ENCODE results near the gene SYT15B. TPM values are rescaled to one million over a fixed set of nuclear protein-coding genes. Genes with fewer than 3 reads are reported as not detected.
A peak's percentile ranks its signal among the peaks of the same experiment; 100 is the strongest.
"Not testable (repeated sequence)": the region's sequence is repeated elsewhere in the genome, so short reads cannot be mapped to it uniquely, and the experiment has no call there.

SYT15B gene
- total RNA-seq (2014; rRNA removed; shearing (Covaris generic)) = 0.05 TPM in 1 of 2 replicates, not detected in the other

DNA sequence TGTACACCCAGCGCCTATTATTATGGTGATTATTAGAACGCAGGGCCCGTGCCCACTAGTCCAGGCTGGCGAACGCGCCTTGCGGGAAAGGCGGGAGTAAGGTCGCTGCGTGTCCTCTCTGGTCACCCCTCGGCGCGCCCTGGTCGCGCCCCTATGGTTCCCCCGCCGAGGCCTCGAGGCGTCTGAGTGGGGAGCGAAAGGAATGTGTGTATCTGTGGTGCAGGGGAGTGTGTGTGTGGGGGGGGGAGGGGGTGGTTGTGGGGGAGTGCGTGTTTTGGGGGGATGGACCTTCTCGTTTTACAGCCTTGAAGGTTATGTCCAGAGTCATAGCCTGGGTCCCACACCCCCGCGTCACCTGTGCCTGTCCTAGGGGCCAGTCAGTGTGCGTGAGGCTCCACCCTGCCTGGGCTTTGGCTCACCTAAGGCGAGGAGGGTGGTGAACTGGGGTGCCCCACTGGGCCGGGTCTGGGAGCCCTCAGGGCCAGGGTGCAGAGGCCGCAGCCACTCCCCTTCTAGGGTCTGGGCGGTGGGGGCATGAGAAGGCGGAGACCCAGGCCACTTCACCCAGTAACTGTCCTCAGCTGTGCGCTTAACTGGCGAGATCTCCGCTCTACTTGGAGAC, at the start of gene SYT15B:
SYT15B (minus strand) TSS at position 39 of the 622 bp plus-strand sequence. CDS start 952 bp downstream, outside the sequence.
- DNase-seq (ENCODE audit: low read depth) = not testable (repeated sequence)

- not testable (repeated sequence) for DNase-seq (ENCODE audit: low read depth)
Observed at GRCh38 chr10:47779590-47779989, 16.2 kb upstream of the SYT15B start.

DNA sequence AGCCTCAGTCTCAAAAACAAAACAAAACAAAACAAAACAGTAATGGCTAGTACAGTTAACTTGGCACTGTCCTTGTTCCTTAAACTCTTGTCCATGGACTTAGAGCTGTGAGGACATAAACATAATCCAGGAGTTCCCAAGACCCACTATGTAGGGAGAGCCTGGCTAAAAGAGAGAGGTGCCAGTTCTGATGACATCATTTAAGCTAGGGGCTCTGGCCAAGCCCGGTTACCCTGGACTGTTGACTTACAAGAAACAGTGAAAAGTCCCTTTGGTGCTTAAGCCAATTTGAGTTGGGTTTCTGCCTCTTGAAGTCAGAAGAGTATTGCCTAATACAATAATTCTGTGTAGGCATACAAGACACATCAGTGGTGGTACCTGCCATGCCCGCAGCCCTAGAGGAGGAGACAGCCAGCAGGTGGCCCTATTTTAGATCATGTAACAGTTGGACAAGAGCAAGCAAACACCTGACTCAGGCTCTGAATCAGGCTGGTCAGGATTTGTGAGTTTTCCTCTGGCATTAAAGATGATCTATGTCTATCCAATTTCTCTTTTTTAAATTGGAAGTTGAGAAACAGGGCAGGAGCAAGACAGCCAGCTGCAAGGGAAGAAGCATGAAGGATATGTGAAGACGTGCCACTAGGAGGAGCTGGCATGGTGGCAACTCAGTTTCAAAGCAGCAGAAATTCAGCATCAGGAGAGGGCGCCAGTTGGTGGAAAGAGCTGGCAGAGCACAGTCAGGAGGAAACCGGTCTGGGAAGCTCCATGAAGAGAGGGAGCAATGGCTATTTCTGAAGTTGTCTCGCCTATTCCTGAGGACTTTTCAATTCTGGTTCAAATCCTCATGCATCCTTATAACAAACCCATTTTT, 12.2 kb upstream of the SYT15B start:
- peak; percentile 65 for DNase-seq (ENCODE audit: low read depth)

GRCh38 chr10:47770745-47771144, 7.4 kb upstream of the SYT15B start:
- DNase-seq (ENCODE audit: low read depth) = not testable (repeated sequence)

DNA sequence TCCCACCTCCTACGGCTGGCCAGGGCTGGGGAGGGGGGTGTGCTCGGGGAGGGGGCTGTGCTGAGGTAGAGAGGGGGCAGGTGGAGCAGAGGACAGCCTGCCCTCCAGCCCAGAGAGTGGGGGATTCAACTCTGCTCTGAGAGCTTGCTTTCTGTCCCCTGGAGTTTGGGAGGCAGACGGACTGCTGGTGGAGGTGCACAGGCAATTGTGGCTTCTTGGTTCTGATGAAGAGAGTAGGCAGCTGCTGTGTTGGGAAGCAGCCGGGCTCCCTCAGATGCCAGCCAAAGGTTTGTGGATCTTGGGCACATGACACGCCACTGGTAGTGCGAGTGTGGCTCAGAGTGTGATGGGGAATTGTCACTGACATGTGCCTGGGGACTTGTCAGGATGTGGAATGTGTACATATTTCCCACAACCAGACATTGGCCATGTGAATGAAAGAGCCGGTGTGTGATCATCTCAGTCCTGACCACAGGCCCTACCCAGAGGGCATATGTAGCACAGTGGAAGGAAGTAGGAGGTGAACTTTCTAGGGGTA, 5.3 kb upstream of the SYT15B start:
- peak; percentile 18 for DNase-seq (ENCODE audit: low read depth)

DNA sequence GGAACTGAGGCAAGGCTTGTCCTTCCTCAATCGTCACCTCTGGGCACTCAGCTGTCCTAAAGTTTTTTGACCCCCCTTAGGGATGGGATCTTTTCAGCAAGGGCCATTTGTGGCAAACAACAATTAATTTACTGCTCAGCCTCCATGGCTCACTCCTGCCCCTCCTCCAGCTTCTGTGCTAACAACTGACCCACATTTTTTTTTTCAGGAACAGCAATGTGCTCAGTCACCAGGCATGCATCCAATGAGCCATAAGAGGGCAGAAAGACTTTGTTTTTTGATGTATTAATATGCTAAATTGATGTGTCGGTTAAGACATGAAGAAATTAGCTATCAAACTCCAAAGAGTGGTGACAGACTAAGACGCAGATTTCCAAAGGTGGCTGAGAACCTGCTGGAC, 4.7 kb upstream of the SYT15B start:
- peak; percentile 61 for DNase-seq (ENCODE audit: low read depth)

DNA sequence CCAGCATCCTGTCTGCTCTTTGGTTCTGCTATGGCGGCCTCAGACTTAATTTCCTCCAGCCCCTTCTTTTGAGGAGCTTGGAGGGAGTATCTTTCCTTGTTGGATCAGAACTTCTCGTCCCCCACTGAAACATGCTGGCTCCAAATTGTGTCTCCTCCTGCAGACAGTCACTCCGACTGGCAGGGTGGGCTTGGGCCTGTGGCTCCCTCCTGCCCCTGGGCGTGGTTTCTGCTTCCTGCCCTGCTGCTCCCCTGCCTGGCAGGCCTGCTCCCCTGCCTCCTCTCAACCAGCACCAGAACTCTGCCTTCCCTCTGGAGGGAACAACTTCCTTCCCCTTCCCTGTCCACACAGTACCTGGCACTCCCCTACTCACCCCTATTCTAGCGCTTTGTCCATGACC, 3.8 kb upstream of the SYT15B start:
- not testable (repeated sequence) for DNase-seq (ENCODE audit: low read depth)

GRCh38 chr10:47765232-47765631, 1.8 kb upstream of the SYT15B start:
- DNase-seq (ENCODE audit: low read depth) = not testable (repeated sequence)

DNA sequence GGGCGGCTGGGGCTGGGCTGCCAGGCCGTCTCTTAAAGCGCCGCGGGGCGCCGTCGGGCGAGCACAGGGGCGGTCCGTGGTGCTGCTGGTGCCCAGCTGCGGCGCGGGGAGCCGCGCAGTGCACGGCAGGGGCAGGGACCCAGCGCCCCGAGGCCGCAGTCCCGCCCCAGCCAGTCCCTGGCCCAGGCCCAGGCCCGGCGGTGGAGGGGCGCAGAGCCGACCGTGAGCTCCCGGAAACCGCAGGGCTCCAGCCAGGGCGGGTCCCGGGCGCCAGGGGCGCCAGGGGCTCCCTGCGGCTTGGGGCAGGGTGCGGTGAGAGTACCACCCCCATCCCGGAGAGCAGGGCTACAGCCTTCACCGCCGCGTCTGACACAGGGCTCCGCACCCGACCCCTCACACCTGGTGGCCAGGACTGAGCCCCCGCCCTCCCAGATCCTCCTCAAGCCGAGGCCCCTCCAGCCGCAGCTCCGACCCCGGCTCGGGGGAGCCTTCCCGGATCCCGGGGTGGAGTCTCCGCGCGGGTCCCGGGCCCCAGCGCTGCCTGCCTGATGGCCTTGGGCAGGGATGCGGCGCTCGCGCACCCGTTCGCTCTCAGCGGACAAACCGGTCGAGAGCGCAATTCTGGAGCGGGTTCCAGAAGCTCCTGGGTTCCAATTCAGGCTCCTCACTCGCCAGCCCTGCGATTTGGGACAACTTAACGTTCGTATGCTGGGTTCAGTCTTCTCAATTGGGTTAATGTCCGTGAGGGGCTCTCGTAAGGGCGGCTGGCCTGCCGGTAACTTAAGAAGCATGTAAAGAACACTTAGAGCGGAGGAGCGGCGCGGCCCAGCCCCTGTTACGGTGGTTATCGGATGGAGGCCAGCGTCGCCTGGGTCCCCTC, 478 bp downstream of the SYT15B start:
- not testable (repeated sequence) for DNase-seq (ENCODE audit: low read depth)

DNA sequence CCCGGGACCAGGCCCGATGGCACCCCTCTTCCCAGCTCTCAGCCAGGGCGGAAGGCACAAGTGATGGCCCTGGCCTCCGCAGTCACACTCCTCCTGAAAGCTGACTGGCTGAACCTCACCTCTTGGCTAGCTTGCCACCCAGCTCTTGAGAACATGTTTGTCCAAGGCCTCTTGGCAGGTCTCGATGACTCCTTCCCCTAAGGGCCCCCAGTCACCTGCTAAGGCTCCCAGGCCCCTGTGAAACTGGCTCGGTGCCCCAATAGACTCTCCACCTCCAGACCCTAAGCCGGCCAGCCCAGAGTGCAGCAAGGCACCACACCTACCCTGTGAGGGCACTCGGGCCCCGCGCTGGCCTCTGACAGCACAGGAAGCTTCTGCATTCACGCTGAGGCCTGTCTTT, 4.5 kb downstream of the SYT15B start:
- DNase-seq (ENCODE audit: low read depth) = not testable (repeated sequence)

GRCh38 chr10:47756169-47756568, 7.2 kb downstream of the SYT15B start:
- DNase-seq (ENCODE audit: low read depth) = not testable (repeated sequence)

DNA sequence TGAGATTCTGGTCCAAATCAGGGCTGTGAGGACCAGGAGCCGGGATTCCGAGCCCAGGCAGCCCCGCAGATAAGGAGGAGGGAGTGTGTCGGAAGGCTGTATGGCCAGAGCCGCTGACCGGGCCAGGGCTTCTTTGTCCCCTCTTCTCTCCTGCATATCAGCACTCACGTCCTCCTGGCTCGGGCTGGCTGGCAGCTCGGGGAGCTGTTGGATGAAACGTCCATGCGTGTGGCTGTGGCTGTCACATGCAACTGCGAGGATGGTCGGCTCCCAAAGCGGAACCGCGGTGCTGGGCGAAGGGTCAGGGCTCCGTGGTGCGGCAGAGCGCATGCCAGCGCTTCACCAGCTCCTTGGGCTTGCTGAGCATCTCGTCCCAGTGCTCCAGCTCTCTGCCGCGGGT, 9.5 kb downstream of the SYT15B start:
- DNase-seq (ENCODE audit: low read depth) = not testable (repeated sequence)

GRCh38 chr10:47753176-47753575, 10.2 kb downstream of the SYT15B start:
- DNase-seq (ENCODE audit: low read depth) = not testable (repeated sequence)

- not testable (repeated sequence) for DNase-seq (ENCODE audit: low read depth)
Observed at GRCh38 chr10:47751821-47752220, 11.6 kb downstream of the SYT15B start.

DNA sequence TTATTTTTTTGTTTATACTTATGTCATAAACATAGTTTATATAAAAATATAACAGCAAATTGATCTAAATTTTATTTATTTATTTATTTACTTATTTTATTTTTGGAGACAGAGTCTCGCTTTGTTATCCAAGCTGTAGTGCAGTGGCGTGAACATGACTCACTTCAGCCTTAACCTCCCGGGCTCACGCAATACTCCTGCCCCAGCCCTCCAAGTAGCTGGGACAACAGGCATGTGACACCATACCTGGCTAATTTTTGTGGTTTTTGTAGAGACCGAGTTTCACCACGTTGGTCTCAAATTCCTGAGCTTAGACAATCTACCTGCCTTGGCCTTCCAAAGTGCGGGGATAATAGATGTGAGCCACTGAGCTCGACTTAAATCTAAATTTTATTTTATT, 13.0 kb downstream of the SYT15B start:
- not testable (repeated sequence) for DNase-seq (ENCODE audit: low read depth)

DNA sequence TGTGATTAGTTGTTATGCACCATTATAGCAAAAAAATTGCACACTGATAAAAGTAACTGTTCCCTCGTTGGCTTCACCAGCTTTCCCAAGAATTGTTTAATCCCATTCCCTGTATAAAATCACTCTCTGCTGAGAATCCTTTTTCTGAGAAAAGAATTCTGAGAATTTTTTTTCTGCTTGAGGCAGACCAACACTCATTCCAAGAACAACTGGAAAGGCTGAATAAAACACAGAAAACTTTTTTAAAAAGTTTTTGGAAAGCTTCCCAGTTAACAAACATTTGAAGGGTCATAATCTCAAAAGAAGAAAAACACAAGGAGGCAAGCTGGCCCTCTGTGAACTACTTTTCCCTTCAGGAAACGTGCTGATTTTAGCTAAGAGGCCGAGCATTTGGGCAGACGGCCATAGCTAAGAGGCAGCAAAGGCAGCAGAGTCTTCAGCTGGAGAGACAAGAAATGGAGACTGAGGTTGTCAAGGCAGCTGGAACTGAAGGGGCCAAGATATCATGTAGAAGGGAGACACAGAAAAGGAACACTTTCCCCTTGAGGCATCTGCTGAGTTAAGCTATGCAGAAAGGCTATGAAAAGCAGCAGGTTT, 16.5 kb downstream of the SYT15B start:
- peak; percentile 0 for DNase-seq (ENCODE audit: low read depth)

DNA sequence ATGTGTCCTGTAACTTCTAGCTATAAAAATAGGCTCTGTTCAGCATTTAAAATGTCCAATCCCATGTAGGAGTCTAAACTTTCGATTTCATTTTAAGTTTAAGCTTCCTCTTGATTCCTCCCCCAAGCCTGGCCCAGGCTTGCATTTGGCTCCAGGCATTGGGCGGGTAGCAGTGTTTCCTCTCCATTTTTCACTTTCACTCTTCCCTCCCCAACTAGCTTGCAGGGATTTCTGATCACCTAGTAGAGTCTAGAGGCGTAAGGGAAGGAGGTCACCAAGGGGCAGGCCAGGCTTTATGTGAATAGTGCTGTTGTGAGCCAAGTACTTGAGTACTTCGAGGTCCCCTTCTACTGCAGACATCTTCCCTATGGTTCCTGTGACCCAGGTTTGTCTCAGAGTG, 18.5 kb downstream of the SYT15B start:
- not testable (repeated sequence) for DNase-seq (ENCODE audit: low read depth)

DNA sequence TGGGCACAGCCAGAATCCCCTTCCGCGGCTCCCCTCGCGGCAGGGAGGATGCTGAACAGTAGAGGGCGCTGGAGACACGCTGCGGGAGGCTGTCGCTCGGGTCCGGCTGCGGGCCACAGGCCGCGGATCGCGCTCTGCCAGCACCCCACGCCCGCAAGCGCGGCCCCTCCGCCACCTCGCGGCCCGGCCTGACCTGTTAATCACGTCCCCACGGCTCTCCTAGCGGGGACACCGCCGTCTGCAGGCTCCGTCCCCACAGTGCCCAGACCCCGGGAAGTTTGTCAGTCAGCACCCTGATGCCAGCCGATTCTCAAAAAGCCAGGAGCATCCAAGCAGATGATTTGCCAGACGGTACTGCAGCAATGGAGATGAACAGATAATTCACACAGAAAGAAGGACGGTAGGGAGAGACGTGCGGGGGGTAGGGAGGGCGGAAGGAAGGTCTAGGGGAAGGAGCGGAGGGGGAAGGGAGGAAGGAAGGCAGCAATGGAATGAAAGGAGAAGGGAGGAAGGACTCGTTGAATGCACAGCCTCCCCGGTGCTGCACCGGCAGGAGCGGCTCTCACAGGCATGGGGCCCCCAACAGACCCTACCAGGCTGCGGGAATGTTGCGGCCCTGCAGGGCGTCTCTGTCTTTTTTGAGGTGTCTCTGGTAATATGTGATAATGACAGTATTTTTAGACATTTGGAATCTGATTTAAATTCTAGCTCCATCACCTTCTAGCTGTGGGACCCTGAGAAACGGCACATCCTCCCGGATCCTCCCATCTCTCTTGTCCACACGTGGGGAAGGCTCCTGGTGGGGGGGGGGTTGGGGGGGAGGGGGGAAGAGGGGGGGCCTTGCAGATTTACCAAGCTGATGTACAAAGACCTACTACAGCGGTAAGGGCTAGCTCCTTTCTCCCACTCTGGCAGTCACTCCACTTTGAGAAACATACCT, 19.5 kb downstream of the SYT15B start:
- DNase-seq (ENCODE audit: low read depth) = peak; percentile 14

- not testable (repeated sequence) for DNase-seq (ENCODE audit: low read depth)
Observed at GRCh38 chr10:47740868-47741267, 22.5 kb downstream of the SYT15B start.

- not testable (repeated sequence) for DNase-seq (ENCODE audit: low read depth)
Observed at GRCh38 chr10:47730911-47731310, 32.5 kb downstream of the SYT15B start.
